ENCODE measurements around the gene PDE4B.

DNA sequence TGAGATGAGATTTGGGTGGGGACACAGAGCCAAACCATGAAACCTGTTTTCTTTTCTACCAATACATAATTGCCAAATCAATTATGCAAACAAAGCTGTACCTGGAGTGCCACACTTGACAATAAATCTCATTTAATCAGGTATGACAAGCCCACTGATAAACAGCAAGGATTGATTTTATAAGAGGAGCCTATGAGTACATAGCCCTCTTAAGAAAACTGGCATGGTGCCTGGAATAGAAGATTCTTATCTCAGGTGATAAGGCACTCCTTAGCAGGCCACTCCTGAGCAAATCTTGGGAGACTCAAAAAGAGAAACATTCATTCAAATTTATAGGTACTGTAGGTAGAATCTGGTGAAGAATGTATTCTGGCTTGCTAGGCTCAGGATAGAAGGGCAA, 28.6 kb upstream of the PDE4B start:
- TF ChIP-seq POLR2A (IDR thresholded peaks at IDR 0.05): no peak
- TF ChIP-seq, protein P1, sequence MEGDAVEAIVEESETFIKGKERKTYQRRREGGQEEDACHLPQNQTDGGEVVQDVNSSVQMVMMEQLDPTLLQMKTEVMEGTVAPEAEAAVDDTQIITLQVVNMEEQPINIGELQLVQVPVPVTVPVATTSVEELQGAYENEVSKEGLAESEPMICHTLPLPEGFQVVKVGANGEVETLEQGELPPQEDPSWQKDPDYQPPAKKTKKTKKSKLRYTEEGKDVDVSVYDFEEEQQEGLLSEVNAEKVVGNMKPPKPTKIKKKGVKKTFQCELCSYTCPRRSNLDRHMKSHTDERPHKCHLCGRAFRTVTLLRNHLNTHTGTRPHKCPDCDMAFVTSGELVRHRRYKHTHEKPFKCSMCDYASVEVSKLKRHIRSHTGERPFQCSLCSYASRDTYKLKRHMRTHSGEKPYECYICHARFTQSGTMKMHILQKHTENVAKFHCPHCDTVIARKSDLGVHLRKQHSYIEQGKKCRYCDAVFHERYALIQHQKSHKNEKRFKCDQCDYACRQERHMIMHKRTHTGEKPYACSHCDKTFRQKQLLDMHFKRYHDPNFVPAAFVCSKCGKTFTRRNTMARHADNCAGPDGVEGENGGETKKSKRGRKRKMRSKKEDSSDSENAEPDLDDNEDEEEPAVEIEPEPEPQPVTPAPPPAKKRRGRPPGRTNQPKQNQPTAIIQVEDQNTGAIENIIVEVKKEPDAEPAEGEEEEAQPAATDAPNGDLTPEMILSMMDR (IDR thresholded peaks at IDR 0.05): no peak

All from vagina (tissue), 2 donors.